GM12878 (cell line): ENCODE results near the gene DNMT3A. TPM values are rescaled to one million over a fixed set of nuclear protein-coding genes. Genes with fewer than 3 reads are reported as not detected.

ENCODE experiments used
- BMI1 ChIP-seq: fragments of 450-650 bp; IDR thresholded peaks from 2 replicates; pipeline ENCODE4 v1.6.1; 2016; ENCODE audit warnings: mild to moderate bottlenecking, moderate library complexity, borderline replicate concordance
- E4F1 ChIP-seq: fragments of 450-650 bp; IDR thresholded peaks from 2 replicates; pipeline ENCODE4 v1.6.1; 2018; ENCODE audit warnings: borderline replicate concordance, mild to moderate bottlenecking; ENCODE audit not compliant: partially characterized antibody
- ETV6 ChIP-seq, 2 experiments: fragments of 450-650 bp in 1 of 2; IDR thresholded peaks in 1 of 2; conservative IDR thresholded peaks in 1 of 2; 2 replicates each; pipeline ENCODE4 v1.6.1; 2014; ENCODE audit warnings: antibody characterized with exemption in 1 of 2, borderline replicate concordance in 1 of 2, low read depth in 1 of 2, mild to moderate bottlenecking in 1 of 2, moderate library complexity in 1 of 2
- FOXM1 ChIP-seq: IDR thresholded peaks from 2 replicates; pipeline ENCODE4 v1.6.1; 2012; ENCODE audit warnings: low read depth, mild to moderate bottlenecking, inconsistent platforms, low read length, moderate library complexity
- IRF3 ChIP-seq: fragments of 450-650 bp; IDR thresholded peaks from 2 replicates; pipeline ENCODE4 v1.6.1; 2014; ENCODE audit warnings: mild to moderate bottlenecking
- MAX ChIP-seq: IDR thresholded peaks from 2 replicates; pipeline ENCODE4 v1.6.1; 2012; ENCODE audit warnings: low read depth, low read length, improper control_type of control experiment
- NR2C2 ChIP-seq: IDR thresholded peaks from 2 replicates; pipeline ENCODE4 v1.6.1; 2011; ENCODE audit warnings: borderline replicate concordance, low read depth; ENCODE audit not compliant: control insufficient read depth, insufficient read length
- POLR2AphosphoS5 ChIP-seq: IDR thresholded peaks from 2 replicates; pipeline ENCODE4 v1.6.1; 2011; ENCODE audit warnings: mild to moderate bottlenecking, low read length, inconsistent platforms
- PRDM15 ChIP-seq: fragments of 450-650 bp; formaldehyde crosslinking; IDR thresholded peaks from 2 replicates; pipeline ENCODE4 v1.4.0; 2020; ENCODE audit warnings: mild to moderate bottlenecking, moderate library complexity
- RUNX3 ChIP-seq: IDR thresholded peaks from 2 replicates; pipeline ENCODE4 v1.6.1; 2012; ENCODE audit warnings: low read length, inconsistent platforms
- SMAD5 ChIP-seq: IDR thresholded peaks from 2 replicates; pipeline ENCODE4 v1.6.1; 2016; ENCODE audit warnings: antibody characterized with exemption, low read depth
- ZNF592 ChIP-seq: fragments of 450-650 bp; IDR thresholded peaks from 2 replicates; pipeline ENCODE4 v1.6.1; 2017; ENCODE audit warnings: mild to moderate bottlenecking, moderate library complexity
- ZZZ3 ChIP-seq: IDR thresholded peaks from 2 replicates; pipeline ENCODE4 v1.6.1; 2011; ENCODE audit warnings: low read depth; ENCODE audit not compliant: control insufficient read depth, insufficient read length
- polyA plus RNA-seq, 11 experiments: library from polyadenylated mRNA; depleted of rRNA in 4 of 11; unstranded in 6 of 11; stranded (reverse) in 5 of 11; fragments of >200 nt; fragmentation: Nextera tagmentation in 4 of 11; fragmentation: Illumina TruSeq in 1 of 11; extraction: Ambion mirVana in 4 of 11; extraction: Trizol in 1 of 11; gene quantifications; 1 replicate in 1 of 11; 2 replicates in 10 of 11; pipeline versions ENCODE4 v1.2.1 to v1.2.3, GENCODE V29; 2011 to 2016; ENCODE audit warnings: inconsistent platforms in 2 of 11, missing spikeins in 2 of 11, low read depth in 1 of 11
- total RNA-seq, 4 experiments: library from RNA; depleted of rRNA in 3 of 4; stranded (reverse); fragments of >200 nt in 3 of 4; fragmentation: Illumina TruSeq in 1 of 4; extraction: Trizol in 1 of 4; gene quantifications; 2 replicates each; pipeline versions ENCODE4 v1.2.1 to v1.2.3, GENCODE V29; 2013 to 2021

The DNMT3A gene
- total and polyA plus RNA-seq, 10 of the 15 experiments (the other 5 are each of a cell fraction or from before 2014, with no cell fraction given) = 7.4 to 51.6 (median 17.4) TPM

- TF ChIP-seq E4F1 = no peak
- peak; percentile 82 for TF ChIP-seq RUNX3
- TF ChIP-seq ETV6 (conservative IDR thresholded peaks at IDR 0.05 in 1 of 2, IDR thresholded peaks at IDR 0.05 in 1 of 2; ENCODE audit: borderline replicate concordance in 1 of 2, low read depth in 1 of 2) = no peak
- 0 out of 2 replicates have a peak, but pooled peaks have one; percentile 51 for TF ChIP-seq SMAD5
- 0 out of 2 replicates have a peak, but pooled peaks have one; percentile 61 for TF ChIP-seq POLR2AphosphoS5
- TF ChIP-seq FOXM1 = no peak; the same call in 1 of the 2 replicates
- no peak for TF ChIP-seq ZZZ3
- TF ChIP-seq ZNF592 = no peak
- no peak for TF ChIP-seq PRDM15 (CRISPR knock-in tag)
- TF ChIP-seq NR2C2 = no peak
- no peak for TF ChIP-seq IRF3
- no peak for TF ChIP-seq BMI1
- no peak for TF ChIP-seq MAX
Observed at GRCh38 chr2:25294573-25295462, 46.9 kb downstream of the DNMT3A start (continued).
